ENCODE results near the gene FAM222A. TPM values are rescaled to one million over a fixed set of nuclear protein-coding genes. Genes with fewer than 3 reads are reported as not detected.

FAM222A gene
- total RNA-seq, 1 donor = 0.36 TPM

DNA sequence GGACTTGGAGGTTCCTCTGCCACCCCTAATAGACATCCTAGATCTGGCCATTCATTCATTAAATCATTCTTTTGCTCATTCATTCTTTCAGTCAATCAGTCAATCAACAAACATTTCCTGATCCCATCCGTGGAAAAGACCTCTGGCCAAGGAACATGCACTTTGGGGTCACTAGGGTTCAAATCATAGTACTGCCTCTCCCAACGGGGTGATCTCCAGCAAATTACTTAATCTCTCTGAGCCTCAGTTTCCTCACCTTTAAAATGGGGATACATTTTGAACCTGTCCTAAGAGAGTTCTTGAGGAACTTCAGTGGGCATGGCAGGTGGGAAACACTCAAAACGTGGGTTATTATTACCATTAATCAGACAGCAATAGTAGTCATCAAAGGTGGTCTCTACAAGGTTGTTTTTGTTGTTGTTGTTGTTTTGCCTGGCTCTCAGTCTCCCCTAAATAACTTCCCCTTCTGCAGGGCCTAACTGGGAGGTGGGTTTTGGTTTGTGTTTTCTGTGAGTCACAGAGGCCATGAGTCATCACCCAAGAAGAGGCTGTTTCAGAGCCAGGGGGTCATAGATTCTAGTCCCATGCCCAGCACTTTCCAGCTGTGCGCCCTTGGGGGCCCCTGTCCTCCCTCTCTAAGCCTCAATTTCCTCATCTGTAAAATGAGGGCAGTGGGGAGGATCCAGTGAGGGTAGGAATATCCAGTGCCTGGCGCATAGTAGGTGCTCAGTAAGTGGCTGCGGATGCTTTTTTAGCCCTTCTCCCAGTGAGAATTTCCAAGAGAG lies 16.9 kb upstream of the FAM222A start:
- Histone ChIP-seq H3K4me1 (ENCODE audit: insufficient read depth, low read length) (no peaks in the 10 kb centered on the region), H3K27ac (ENCODE audit: low read depth, low read length) (no peak overlapping the region), H4K20me1 (ENCODE audit: insufficient read depth, low read length) (no peaks in the 10 kb centered on the region), H3K4me3 (ENCODE audit: insufficient read depth, low read length) (no peak overlapping the region), H3K4me2 (ENCODE audit: insufficient read depth, low read length) (no peak overlapping the region), H3K27me3 (ENCODE audit: insufficient read depth, low read length) (peaks cover 4% of the 10 kb centered on the region), H3K79me2 (ENCODE audit: insufficient read depth, low read length) (no peaks in the 10 kb centered on the region), H2AFZ (ENCODE audit: low read length) (no peak overlapping the region), H3K9me3 (ENCODE audit: low read depth, low read length) (no peaks in the 10 kb centered on the region), H3K36me3 (ENCODE audit: insufficient read depth, low read length) (no peaks in the 10 kb centered on the region)
- no peak for TF ChIP-seq CTCF (IDR thresholded peaks at IDR 0.05; ENCODE audit: extremely low read depth, low read depth, low read length)
- peak; percentile 76 for DNase-seq (ENCODE audit: insufficient read length, low spot score, missing footprints)

- Histone ChIP-seq H3K36me3 (ENCODE audit: insufficient read depth, low read length) (no peaks in the 10 kb centered on the region), H3K79me2 (ENCODE audit: insufficient read depth, low read length) (no peaks in the 10 kb centered on the region), H3K27me3 (ENCODE audit: insufficient read depth, low read length) (peaks cover 4% of the 10 kb centered on the region), H2AFZ (ENCODE audit: low read length) (no peak overlapping the region), H3K4me2 (ENCODE audit: insufficient read depth, low read length) (no peak overlapping the region), H3K4me1 (ENCODE audit: insufficient read depth, low read length) (no peaks in the 10 kb centered on the region), H3K4me3 (ENCODE audit: insufficient read depth, low read length) (no peak overlapping the region), H4K20me1 (ENCODE audit: insufficient read depth, low read length) (no peaks in the 10 kb centered on the region), H3K27ac (ENCODE audit: low read depth, low read length) (no peak overlapping the region), H3K9me3 (ENCODE audit: low read depth, low read length) (no peaks in the 10 kb centered on the region)
- TF ChIP-seq CTCF (IDR thresholded peaks at IDR 0.05; ENCODE audit: extremely low read depth, low read depth, low read length) = no peak
- no peak for DNase-seq (ENCODE audit: insufficient read length, low spot score, missing footprints)
These were observed 16.4 kb upstream of the FAM222A start for GRCh38 chr12:109697270-109697553.

DNA sequence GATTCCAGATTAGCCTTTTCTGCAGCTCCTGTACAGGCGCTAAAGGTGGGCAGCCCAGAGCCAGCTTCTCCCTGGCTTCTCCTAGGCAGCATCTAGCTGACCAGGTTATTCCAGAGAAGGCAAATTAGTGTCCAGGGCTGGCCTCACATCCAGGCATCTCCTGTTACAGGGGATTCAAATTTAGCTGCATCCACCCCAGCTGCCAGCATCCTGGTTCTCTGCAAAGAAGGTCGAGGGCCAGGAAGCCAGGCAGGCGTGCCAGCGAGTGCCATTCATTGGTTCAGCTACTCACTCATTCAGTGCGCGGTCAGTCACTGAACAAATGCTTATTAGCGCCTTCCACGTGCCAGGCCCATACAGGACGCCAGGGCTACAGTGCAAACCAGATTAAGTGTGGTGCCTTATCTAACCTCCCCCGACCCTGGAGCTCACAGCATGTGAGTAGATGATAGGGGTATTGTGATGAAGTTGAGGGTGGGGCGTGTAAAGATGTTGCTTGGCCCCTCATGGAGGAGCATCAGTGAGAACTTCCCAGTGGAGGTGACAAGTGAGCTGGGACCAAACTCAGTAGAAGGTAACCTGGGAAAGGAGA lies 15.7 kb upstream of the FAM222A start:
- Histone ChIP-seq H3K27me3 (ENCODE audit: insufficient read depth, low read length) (peaks cover 4% of the 10 kb centered on the region), H3K36me3 (ENCODE audit: insufficient read depth, low read length) (no peaks in the 10 kb centered on the region), H3K27ac (ENCODE audit: low read depth, low read length) (no peak overlapping the region), H2AFZ (ENCODE audit: low read length) (no peak overlapping the region), H3K4me1 (ENCODE audit: insufficient read depth, low read length) (no peaks in the 10 kb centered on the region), H3K4me2 (ENCODE audit: insufficient read depth, low read length) (no peak overlapping the region), H3K79me2 (ENCODE audit: insufficient read depth, low read length) (no peaks in the 10 kb centered on the region), H4K20me1 (ENCODE audit: insufficient read depth, low read length) (no peaks in the 10 kb centered on the region), H3K4me3 (ENCODE audit: insufficient read depth, low read length) (no peak overlapping the region), H3K9me3 (ENCODE audit: low read depth, low read length) (no peaks in the 10 kb centered on the region)
- peak; percentile 21 for DNase-seq (ENCODE audit: insufficient read length, low spot score, missing footprints)
- TF ChIP-seq CTCF (IDR thresholded peaks at IDR 0.05; ENCODE audit: extremely low read depth, low read depth, low read length) = no peak

DNA sequence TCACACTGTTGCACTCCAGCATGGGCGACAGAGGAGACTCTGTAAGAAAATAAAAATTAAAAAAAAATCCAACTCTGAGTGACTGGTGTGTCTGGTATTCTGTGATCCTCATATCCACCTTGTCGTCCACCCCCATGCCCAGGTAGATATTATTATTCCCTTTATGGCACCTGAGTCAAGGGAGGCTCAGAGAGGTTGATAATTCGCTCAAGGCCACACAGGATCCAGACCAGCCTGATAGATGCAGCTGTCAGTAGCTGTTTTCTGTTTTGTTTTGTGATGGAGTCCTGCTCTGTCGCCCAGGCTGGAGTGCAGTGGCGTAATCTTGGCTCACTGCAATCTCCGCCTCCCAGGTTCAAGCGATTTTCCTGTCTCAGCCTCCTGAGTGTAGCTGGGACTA lies 14.8 kb upstream of the FAM222A start:
- no peak overlapping the region for H2AFZ ChIP-seq (ENCODE audit: low read length)
- H3K4me2 ChIP-seq (ENCODE audit: insufficient read depth, low read length) = no peak overlapping the region
- no peak for TF ChIP-seq CTCF (IDR thresholded peaks at IDR 0.05; ENCODE audit: extremely low read depth, low read depth, low read length)
- no peaks in the 10 kb centered on the region for H3K36me3 ChIP-seq (ENCODE audit: insufficient read depth, low read length)
- no peak overlapping the region for H3K27ac ChIP-seq (ENCODE audit: low read depth, low read length)
- DNase-seq (ENCODE audit: insufficient read length, low spot score, missing footprints) = no peak
- no peaks in the 10 kb centered on the region for H3K79me2 ChIP-seq (ENCODE audit: insufficient read depth, low read length)
- H3K4me1 ChIP-seq (ENCODE audit: insufficient read depth, low read length) = no peaks in the 10 kb centered on the region
- H3K4me3 ChIP-seq (ENCODE audit: insufficient read depth, low read length) = no peak overlapping the region
- H3K27me3 ChIP-seq (ENCODE audit: insufficient read depth, low read length) = peaks cover 4% of the 10 kb centered on the region
- H4K20me1 ChIP-seq (ENCODE audit: insufficient read depth, low read length) = no peaks in the 10 kb centered on the region
- no peaks in the 10 kb centered on the region for H3K9me3 ChIP-seq (ENCODE audit: low read depth, low read length)

Measured in osteoblast (primary cell).